Measurements from ENCODE around the gene MINDY4B.

DNA sequence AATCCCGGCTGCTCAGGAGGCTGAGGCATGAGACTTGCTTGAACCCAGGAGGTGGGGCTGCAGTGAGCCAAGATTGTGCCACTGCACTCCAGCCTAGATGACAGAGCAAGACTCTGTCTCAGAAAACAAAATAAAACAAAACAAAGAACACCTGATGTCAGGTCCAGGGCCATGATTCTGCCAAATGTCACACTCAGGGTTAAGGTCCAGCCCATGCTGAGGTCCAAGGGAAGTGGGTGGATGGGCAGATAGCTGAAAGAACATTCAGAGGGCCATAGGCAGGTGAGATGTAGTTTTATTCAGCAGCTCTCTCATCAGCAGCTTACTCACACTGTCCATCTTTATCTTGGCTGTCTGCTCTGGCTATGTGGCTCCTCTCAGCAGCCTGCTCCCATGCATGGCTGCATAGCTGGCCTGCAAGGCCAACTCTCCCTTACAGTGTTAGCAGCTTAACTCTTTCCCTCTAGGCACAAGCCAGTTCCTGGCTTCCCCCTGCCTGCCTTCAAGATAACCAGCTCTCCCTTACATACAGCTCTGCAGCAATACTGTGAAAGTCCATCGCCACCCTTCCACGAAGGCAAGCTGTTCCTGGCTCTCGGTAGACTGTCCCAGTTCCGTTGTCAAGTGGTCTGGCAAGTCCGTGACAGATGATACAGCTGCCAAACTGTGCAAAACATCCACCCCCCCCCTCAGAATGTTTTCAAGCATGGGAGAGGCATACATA is 79.9 kb downstream of the MINDY4B start:
- TF ChIP-seq CTCF (tag by site-specific recombination; IDR thresholded peaks at IDR 0.05) = no peak
- no peak for TF ChIP-seq ZNF133 (tag by site-specific recombination; IDR thresholded peaks at IDR 0.05)
- no peak for TF ChIP-seq ZBTB20 (tag by site-specific recombination; IDR thresholded peaks at IDR 0.05)
- TF ChIP-seq SP2 (tag by site-specific recombination; IDR thresholded peaks at IDR 0.05) = no peak
- TF ChIP-seq ZNF274 (IDR thresholded peaks at IDR 0.05; ENCODE audit: low read length) = no peak
- TF ChIP-seq ZNF274 (tag by site-specific recombination; IDR thresholded peaks at IDR 0.05; ENCODE audit: borderline replicate concordance) = no peak
- TF ChIP-seq ZNF768 (tag by site-specific recombination; IDR thresholded peaks at IDR 0.05) = no peak
- no peak for TF ChIP-seq ATF2 (tag by site-specific recombination; IDR thresholded peaks at IDR 0.05; ENCODE audit: low read depth)
- TF ChIP-seq, protein P1, sequence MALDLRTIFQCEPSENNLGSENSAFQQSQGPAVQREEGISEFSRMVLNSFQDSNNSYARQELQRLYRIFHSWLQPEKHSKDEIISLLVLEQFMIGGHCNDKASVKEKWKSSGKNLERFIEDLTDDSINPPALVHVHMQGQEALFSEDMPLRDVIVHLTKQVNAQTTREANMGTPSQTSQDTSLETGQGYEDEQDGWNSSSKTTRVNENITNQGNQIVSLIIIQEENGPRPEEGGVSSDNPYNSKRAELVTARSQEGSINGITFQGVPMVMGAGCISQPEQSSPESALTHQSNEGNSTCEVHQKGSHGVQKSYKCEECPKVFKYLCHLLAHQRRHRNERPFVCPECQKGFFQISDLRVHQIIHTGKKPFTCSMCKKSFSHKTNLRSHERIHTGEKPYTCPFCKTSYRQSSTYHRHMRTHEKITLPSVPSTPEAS (tag by site-specific recombination; IDR thresholded peaks at IDR 0.05) = no peak
- TF ChIP-seq, protein P2, sequence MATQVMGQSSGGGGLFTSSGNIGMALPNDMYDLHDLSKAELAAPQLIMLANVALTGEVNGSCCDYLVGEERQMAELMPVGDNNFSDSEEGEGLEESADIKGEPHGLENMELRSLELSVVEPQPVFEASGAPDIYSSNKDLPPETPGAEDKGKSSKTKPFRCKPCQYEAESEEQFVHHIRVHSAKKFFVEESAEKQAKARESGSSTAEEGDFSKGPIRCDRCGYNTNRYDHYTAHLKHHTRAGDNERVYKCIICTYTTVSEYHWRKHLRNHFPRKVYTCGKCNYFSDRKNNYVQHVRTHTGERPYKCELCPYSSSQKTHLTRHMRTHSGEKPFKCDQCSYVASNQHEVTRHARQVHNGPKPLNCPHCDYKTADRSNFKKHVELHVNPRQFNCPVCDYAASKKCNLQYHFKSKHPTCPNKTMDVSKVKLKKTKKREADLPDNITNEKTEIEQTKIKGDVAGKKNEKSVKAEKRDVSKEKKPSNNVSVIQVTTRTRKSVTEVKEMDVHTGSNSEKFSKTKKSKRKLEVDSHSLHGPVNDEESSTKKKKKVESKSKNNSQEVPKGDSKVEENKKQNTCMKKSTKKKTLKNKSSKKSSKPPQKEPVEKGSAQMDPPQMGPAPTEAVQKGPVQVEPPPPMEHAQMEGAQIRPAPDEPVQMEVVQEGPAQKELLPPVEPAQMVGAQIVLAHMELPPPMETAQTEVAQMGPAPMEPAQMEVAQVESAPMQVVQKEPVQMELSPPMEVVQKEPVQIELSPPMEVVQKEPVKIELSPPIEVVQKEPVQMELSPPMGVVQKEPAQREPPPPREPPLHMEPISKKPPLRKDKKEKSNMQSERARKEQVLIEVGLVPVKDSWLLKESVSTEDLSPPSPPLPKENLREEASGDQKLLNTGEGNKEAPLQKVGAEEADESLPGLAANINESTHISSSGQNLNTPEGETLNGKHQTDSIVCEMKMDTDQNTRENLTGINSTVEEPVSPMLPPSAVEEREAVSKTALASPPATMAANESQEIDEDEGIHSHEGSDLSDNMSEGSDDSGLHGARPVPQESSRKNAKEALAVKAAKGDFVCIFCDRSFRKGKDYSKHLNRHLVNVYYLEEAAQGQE (tag by site-specific recombination; IDR thresholded peaks at IDR 0.05) = no peak
- no peak for TF ChIP-seq ZNF514 (tag by site-specific recombination; IDR thresholded peaks at IDR 0.05)
- TF ChIP-seq ZNF530 (tag by site-specific recombination; IDR thresholded peaks at IDR 0.05; ENCODE audit: low read depth) = no peak
- no peak for TF ChIP-seq ZNF174 (tag by site-specific recombination; IDR thresholded peaks at IDR 0.05)
- no peak for TF ChIP-seq ZNF777 (tag by site-specific recombination; IDR thresholded peaks at IDR 0.05; ENCODE audit: borderline replicate concordance)
- TF ChIP-seq, protein P3, sequence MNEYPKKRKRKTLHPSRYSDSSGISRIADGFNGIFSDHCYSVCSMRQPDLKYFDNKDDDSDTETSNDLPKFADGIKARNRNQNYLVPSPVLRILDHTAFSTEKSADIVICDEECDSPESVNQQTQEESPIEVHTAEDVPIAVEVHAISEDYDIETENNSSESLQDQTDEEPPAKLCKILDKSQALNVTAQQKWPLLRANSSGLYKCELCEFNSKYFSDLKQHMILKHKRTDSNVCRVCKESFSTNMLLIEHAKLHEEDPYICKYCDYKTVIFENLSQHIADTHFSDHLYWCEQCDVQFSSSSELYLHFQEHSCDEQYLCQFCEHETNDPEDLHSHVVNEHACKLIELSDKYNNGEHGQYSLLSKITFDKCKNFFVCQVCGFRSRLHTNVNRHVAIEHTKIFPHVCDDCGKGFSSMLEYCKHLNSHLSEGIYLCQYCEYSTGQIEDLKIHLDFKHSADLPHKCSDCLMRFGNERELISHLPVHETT (tag by site-specific recombination; IDR thresholded peaks at IDR 0.05) = no peak
